Measurements from ENCODE around the gene CEP104. TPM values are rescaled to one million over a fixed set of nuclear protein-coding genes. Genes with fewer than 3 reads are reported as not detected.

Gene CEP104
- total and polyA plus RNA-seq, 2 experiments from 2014 or later: 21.4 to 26.3 TPM

GRCh38 chr1:3817821-3818597, 39.0 kb downstream of the CEP104 start:
- DNase-seq (ENCODE audit: low read depth in 1 of 2, low spot score in 1 of 2): no peak
- peaks cover 16% of the 10 kb centered on the region for H3K36me3 ChIP-seq
- no peak overlapping the region for H3K4me3 ChIP-seq
- no peaks in the 10 kb centered on the region for H3K9me3 ChIP-seq (ENCODE audit: low read depth)
- H3K4me1 ChIP-seq (ENCODE audit: low read depth): no peaks in the 10 kb centered on the region
- no peaks in the 10 kb centered on the region for H3K27me3 ChIP-seq
- no peak for TF ChIP-seq CTCF (IDR thresholded peaks at IDR 0.05; ENCODE audit: low read depth, low read length)
- H3K27ac ChIP-seq: no peak overlapping the region

GRCh38 chr1:3817138-3817740, 39.8 kb downstream of the CEP104 start:
- Histone ChIP-seq H3K9me3 (ENCODE audit: low read depth) (no peaks in the 10 kb centered on the region), H3K4me1 (ENCODE audit: low read depth) (no peaks in the 10 kb centered on the region), H3K27ac (no peak overlapping the region), H3K4me3 (no peak overlapping the region), H3K27me3 (no peaks in the 10 kb centered on the region), H3K36me3 (peaks cover 16% of the 10 kb centered on the region)
- no peak for DNase-seq (ENCODE audit: low read depth in 1 of 2, low spot score in 1 of 2)
- no peak for TF ChIP-seq CTCF (IDR thresholded peaks at IDR 0.05; ENCODE audit: low read depth, low read length)

GRCh38 chr1:3816331-3817137, 40.5 kb downstream of the CEP104 start:
- no peaks in the 10 kb centered on the region for H3K4me1 ChIP-seq (ENCODE audit: low read depth)
- no peaks in the 10 kb centered on the region for H3K27me3 ChIP-seq
- no peak for DNase-seq (ENCODE audit: low read depth in 1 of 2, low spot score in 1 of 2)
- H3K4me3 ChIP-seq: no peak overlapping the region
- TF ChIP-seq CTCF (IDR thresholded peaks at IDR 0.05; ENCODE audit: low read depth, low read length): no peak
- H3K9me3 ChIP-seq (ENCODE audit: low read depth): no peaks in the 10 kb centered on the region
- H3K36me3 ChIP-seq: peaks cover 16% of the 10 kb centered on the region
- H3K27ac ChIP-seq: no peak overlapping the region

- no peak for DNase-seq (ENCODE audit: low read depth in 1 of 2, low spot score in 1 of 2)
- no peak overlapping the region for H3K4me3 ChIP-seq
- H3K36me3 ChIP-seq: peaks cover 9% of the 10 kb centered on the region
- no peaks in the 10 kb centered on the region for H3K9me3 ChIP-seq (ENCODE audit: low read depth)
- TF ChIP-seq CTCF (IDR thresholded peaks at IDR 0.05; ENCODE audit: low read depth, low read length): no peak
- H3K27me3 ChIP-seq: no peaks in the 10 kb centered on the region
- no peak overlapping the region for H3K27ac ChIP-seq
- H3K4me1 ChIP-seq (ENCODE audit: low read depth): no peaks in the 10 kb centered on the region
These were observed 42.0 kb downstream of the CEP104 start for GRCh38 chr1:3814771-3815561.

- TF ChIP-seq CTCF (IDR thresholded peaks at IDR 0.05; ENCODE audit: low read depth, low read length): no peak
- Histone ChIP-seq H3K4me1 (ENCODE audit: low read depth) (no peaks in the 10 kb centered on the region), H3K27ac (no peak overlapping the region), H3K27me3 (no peaks in the 10 kb centered on the region), H3K4me3 (no peak overlapping the region), H3K36me3 (peaks cover 7% of the 10 kb centered on the region), H3K9me3 (ENCODE audit: low read depth) (no peaks in the 10 kb centered on the region)
- no peak for DNase-seq (ENCODE audit: low read depth in 1 of 2, low spot score in 1 of 2)
These were observed 42.9 kb downstream of the CEP104 start for GRCh38 chr1:3814065-3814464.
